HepG2 (cell line): ENCODE results near the gene ZDHHC7.

Experiments
- CTCF ChIP-seq: sonication (generic); formaldehyde crosslinking; IDR thresholded peaks from 2 replicates; pipeline ENCODE4 v1.5.0; 2020; ENCODE audit warnings: mild to moderate bottlenecking, missing genetic modification reagents, moderate library complexity
- NR1H2 ChIP-seq: sonication (generic); formaldehyde crosslinking; IDR thresholded peaks from 2 replicates; pipeline ENCODE4 v1.8.1; 2022; ENCODE audit warnings: low read depth, missing genetic modification reagents, borderline replicate concordance
- TCF12 ChIP-seq, 2 experiments: fragments of 450-650 bp in 1 of 2; sonication (generic) in 1 of 2; formaldehyde crosslinking in 1 of 2; IDR thresholded peaks; 2 replicates each; pipeline versions ENCODE4 v1.6.1 to v1.8.0; 2017 to 2022; ENCODE audit warnings: antibody characterized with exemption in 1 of 2, mild to moderate bottlenecking in 1 of 2, missing genetic modification reagents in 1 of 2, moderate library complexity in 1 of 2
- ZBTB26 ChIP-seq: IDR thresholded peaks from 2 replicates; pipeline ENCODE4 v1.6.1; 2016; ENCODE audit warnings: missing compliant biosample characterization, missing genetic modification reagents, borderline replicate concordance
- ZFP1 ChIP-seq: IDR thresholded peaks from 2 replicates; pipeline ENCODE4 v1.6.1; 2016
- ZNF24 ChIP-seq: fragments of 450-650 bp; IDR thresholded peaks from 2 replicates; pipeline ENCODE4 v1.6.1; 2017; ENCODE audit warnings: antibody characterized with exemption, mild to moderate bottlenecking
- TF ChIP-seq, protein P1 (sequence below): sonication (generic); formaldehyde crosslinking; IDR thresholded peaks from 2 replicates; pipeline ENCODE4 v1.4.0; 2020; ENCODE audit warnings: missing genetic modification reagents

- TF ChIP-seq ZFP1 (CRISPR knock-in tag) (no peak), NR1H2 (no peak), CTCF (CRISPR knock-in tag) (no peak), ZNF24 (no peak), TCF12 (IDR thresholded peaks at IDR 0.05) (no peak), TCF12 (CRISPR knock-in tag; IDR thresholded peaks at IDR 0.05) (no peak), ZBTB26 (CRISPR knock-in tag) (no peak)
- TF ChIP-seq, protein P1, sequence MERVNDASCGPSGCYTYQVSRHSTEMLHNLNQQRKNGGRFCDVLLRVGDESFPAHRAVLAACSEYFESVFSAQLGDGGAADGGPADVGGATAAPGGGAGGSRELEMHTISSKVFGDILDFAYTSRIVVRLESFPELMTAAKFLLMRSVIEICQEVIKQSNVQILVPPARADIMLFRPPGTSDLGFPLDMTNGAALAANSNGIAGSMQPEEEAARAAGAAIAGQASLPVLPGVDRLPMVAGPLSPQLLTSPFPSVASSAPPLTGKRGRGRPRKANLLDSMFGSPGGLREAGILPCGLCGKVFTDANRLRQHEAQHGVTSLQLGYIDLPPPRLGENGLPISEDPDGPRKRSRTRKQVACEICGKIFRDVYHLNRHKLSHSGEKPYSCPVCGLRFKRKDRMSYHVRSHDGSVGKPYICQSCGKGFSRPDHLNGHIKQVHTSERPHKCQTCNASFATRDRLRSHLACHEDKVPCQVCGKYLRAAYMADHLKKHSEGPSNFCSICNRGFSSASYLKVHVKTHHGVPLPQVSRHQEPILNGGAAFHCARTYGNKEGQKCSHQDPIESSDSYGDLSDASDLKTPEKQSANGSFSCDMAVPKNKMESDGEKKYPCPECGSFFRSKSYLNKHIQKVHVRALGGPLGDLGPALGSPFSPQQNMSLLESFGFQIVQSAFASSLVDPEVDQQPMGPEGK, result no peak
These were observed 25.1 kb upstream of the ZDHHC7 start for GRCh38 chr16:85036236-85037049.
